Epidermal melanocyte (primary cell): ENCODE results near the gene FUT3.
A peak's percentile ranks its signal among the peaks of the same experiment; 100 is the strongest.
"Not testable (repeated sequence)": the region's sequence is repeated elsewhere in the genome, so short reads cannot be mapped to it uniquely, and the experiment has no call there.

Experiments used
- DNase-seq: peaks from one replicate; pipeline ENCODE4 v3.0.0; 2011; ENCODE audit warnings: low spot score; ENCODE audit not compliant: insufficient read length

FUT3 gene

DNA sequence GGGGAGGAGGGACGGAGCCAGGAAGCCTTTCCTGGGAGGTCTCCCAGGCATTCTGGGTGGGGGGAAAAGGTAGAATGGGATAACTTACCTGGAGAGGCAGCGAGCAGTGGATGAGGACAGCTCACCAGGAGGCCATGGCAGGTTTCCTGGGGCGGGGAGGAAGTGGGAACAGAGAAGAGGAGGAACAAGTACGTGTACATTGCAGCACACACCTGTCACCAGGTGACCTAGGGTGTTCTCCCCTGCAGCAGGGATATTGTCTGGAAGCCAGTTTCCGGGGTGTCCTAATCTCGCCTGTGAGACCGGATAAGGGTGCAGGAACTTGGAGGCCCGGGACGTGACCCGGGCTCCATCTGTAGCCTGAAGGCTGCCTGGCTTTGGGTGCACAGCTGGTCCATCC lies at the start of gene FUT3:
TSS of gene FUT3 (minus strand) at position 148 of the 400 bp plus-strand sequence.
- DNase-seq: peak; percentile 8

GRCh38 chr19:5900976-5901375 lies 49.7 kb upstream of the FUT3 start:
- no peak for DNase-seq

DNA sequence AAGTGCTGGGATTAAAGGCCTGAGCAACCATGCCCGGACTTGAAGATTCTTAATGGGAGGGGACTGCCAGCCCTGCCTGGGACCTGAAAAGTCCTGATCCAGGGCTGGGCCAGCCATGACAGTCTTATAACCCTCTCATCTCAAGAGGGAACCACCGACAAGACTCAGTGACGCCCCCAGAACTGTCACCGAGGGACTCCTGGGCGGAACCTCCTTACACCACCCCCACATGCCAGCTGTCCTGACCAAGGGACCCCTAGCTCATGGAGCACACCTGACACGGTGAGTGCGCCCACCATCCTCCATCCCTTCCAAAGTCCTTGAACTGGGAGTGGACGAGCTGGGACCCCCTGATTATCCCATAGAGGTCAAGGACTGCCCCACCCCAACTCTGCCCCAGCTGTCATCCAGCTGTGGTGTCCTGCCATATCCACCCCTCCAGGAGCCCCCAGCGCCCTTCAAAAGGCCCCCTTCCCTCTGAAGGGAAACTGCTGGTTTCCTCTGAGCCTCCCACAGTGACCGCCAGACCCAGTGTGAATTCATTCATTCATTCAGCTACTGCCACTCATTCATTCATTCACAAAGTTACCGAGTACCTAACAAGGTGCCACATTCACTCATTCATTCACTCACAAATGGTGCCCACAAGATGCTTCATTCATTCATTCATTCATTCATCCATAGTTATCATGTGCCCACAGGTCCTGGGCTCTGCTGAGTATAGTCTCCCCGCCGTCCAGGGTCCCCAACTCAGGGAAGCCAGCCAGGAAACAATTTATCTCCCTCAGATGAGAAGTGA lies 48.7 kb upstream of the FUT3 start:
- no peak for DNase-seq

DNA sequence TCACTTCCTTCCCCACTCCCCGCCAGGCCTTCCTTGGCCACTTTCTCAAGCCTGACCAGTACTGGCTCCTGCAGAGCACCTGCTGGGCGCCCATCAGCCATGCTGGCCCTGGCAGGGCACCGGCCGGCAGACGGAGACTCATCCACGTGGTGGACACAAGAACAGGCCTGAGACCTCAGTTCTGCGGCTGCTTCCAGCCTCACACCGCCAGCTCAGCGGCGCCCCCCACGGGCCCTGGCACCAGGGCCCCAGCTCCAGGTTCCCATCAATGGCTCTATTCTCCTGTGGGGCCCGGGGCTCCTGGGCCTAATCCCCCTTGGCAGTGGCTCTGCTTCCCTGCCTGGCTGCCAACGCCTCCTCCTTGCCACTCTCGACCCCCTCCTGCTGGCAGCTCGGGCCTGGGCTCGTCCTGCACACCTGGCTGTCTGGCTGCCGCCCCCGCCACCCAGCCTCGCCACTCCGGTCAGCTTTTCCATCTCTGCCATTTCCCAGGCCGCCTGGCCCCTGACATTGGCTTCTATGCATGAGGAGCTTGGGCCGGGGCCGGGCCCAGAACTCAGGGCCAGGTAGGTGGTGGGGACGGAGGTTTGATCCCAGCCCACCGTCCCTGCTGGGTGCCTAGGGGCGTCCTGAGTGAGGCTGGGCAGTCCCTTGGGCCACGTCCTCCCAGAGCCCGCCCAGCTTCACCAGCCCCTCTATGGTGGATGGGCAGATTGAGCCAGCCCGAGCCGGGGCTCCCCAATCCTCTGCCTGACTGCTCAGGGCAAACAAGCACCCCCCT lies 46.1 kb upstream of the FUT3 start:
- DNase-seq: no peak

DNA sequence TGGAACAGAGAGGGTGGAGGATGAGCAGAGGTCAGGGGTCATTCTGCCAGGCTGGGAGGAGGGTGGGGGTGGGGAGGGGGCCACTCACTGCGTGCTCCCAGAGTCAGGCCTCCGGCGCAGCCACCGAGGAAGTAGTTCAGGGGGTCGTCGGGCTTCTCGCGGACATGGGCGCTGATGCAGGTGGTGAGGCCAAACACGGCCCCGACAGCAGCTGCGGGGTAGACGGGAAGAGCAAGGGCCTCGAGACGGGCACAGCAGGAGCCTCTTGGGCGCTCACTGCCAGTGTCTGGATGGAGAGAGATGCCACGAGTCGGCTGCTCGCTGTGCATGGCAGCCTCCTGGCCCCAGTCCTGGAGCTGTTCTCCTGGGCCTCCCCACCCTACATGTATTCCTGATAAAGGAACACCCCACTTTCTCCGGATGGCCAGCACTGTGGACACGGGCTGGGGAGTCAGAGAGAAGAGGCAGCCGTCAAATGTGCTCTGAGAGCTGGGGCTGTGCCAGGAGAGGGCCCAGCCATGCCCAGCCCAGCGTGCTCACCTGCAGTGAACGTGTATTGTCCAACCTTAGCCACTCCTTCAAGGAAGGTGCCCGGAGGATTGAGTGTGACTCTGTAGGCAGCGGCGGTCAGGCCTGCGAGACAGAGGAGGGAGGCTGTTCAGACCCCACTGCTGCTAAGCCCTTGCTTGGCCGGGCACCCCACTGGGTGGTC lies 45.3 kb upstream of the FUT3 start:
- no peak for DNase-seq

GRCh38 chr19:5895890-5896289 lies 44.6 kb upstream of the FUT3 start:
- no peak for DNase-seq

DNA sequence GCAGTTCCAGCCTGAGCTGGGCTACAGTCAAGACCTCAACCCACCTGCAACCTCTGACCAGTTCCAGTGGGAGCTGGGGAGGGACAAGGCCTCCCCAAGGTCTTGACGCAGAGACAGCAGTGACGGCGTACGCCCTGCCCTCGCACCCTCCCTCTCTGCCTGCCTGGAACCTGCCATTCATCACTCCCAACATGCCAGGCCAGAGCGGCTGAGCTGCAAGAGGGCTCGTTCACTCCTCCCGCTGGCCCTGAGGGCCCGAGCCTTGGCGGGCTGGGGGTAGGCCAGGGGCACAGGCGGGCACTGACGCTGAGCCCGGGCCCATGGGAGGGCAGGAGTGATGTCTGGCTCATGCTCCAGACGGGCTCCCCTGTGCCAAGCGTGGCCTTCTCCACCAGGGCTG lies 44.2 kb upstream of the FUT3 start:
- no peak for DNase-seq

DNA sequence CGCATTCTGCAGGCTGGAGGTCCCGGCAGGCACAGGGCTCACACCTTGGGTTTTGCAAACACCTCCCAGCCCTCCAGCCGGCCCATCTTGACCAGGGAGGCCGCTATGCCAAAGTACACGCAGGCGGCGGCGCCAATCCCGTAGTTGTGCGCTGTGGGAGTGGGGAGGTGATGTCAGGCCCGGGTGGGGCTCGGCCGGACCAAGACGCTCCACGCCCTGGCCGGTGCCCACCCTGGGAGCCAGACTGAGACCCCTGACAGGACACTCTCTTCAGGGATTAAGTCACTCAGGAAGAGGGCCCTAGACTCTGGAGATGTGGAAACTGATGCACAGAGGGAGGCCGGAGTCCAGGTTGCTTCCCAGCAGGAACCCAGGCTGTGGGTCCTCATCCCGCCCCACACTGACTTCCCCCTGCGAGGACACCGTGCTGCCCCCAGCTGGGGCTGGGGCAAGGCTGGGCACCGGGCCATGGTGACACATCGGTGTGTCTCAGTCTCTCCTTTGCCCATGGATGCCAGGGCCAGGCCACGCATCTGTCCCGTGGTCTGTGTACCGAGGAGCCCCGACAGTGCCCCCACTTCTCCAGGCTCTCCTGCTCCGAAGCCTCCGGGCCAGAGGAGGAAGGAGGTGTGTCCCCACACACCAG lies 43.6 kb upstream of the FUT3 start:
- no peak for DNase-seq

GRCh38 chr19:5893907-5894703 lies 42.9 kb upstream of the FUT3 start:
- no peak for DNase-seq

- no peak for DNase-seq
These were observed 42.2 kb upstream of the FUT3 start for GRCh38 chr19:5893296-5893903.

DNA sequence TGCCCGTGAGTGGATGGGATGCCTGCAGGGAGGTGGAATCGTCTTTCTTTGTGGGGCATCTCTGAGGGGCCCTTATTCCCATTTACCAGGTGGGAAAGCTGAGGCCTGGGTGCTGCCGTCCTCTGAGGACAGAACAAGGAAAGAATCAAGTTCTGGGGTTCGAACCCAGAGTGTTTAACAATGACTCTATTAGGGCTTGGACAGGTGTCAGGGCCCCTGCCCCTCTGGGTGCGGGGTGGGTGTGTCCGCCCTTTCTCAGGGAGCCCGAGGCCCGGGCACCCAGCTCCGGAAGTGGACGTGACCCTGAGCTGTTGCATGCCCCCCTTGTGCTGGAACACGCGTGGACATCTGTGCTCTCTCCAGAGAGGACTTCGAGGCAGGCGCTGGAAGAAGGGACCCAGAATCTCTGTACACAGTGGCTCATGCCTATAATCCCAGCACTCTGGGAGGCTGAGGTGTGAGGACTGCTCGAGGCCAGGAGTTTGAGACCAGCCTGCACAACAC lies 41.6 kb upstream of the FUT3 start:
- no peak for DNase-seq

DNA sequence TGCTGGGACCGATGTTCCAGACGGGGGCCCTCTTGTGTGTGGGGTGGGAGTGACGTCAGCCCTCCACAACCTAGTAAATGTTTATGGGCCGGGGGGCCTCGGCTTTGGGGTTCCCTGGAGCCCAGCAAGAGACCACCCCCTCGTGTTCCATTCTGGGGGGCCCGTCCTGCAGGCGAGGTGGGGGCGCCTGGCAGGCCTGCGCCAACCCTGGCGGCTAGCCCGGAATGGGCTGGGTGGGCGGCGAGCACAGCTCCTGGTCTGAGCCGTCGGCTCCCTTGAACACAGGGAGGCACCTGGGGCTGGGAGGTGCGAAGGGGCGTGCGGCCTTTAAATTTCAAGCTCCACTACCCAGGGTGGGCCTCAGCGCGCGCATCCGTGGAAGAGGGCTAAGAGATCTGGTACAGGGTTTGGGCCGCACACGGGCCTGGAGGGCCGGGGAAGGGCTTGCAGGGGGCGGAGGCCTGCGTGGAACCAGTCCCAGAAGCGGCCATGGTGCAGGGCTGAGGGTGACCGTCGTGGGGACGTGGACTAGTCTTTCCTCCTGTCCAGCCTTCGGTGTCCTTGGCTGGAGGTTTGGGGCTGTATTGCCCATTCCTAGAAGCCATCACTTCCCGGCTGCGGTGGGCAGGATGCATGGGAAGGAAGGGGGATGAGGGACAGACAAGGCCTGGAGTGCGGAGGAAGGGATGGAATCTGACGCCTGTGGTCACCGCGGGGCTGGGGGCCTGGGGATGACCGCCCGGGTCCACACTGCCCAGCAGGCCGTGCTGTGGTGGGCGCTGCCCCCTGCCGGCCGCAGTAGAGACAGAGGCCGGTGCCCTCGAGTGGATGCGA lies 40.9 kb upstream of the FUT3 start:
- no peak for DNase-seq

DNA sequence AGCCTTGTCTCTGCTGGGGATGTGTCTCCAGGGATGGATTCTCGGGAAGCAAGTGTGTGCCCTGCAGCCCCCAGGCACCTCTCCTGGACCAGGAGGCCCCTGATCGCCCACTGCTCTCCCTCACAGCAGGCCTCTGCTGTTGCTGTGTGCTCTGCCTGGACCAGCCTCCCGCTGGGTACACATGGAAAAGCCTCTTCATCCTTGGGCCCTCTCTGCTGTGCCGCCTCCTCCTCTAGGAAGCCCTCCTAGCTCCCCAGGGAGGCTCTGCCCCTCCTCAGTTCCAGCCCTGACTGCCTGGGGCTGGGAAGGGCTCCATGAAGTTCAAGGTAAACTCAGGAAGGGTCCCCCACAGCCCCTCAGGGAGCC lies 40.3 kb upstream of the FUT3 start:
- DNase-seq: no peak

GRCh38 chr19:5890099-5890498 lies 38.9 kb upstream of the FUT3 start:
- DNase-seq: no peak

DNA sequence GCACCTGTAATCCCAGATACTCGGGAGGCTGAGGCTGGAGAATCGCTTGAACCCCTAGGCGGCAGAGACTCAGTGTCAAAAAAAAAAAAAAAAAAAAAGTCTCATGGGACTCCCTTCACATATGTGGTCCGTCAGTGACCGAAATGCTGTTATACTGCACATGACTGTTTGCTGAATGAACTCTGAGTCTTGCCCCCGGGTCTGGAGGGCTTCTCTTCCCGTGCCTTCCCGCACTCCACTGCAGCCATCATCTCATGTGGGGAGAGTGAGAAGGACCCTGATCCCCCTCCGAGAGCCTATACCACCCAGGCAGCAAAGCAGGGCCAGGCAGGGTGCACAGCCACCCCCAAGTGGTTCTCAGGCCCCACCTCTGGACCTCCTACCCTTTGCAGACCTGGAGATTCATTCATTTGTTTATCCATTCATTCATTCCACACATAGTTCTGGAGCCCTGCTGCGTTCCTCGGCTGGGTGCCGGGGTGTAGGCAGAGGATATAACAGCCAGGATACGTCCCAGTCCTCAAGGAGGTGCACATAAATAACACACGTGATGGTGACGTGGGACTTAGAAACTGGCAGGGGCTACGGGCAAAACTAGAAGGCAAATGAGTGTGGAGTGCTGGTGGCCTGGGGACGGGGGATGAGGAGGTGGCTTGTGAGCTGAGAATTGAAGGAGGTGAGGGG lies 38.2 kb upstream of the FUT3 start:
- no peak for DNase-seq

DNA sequence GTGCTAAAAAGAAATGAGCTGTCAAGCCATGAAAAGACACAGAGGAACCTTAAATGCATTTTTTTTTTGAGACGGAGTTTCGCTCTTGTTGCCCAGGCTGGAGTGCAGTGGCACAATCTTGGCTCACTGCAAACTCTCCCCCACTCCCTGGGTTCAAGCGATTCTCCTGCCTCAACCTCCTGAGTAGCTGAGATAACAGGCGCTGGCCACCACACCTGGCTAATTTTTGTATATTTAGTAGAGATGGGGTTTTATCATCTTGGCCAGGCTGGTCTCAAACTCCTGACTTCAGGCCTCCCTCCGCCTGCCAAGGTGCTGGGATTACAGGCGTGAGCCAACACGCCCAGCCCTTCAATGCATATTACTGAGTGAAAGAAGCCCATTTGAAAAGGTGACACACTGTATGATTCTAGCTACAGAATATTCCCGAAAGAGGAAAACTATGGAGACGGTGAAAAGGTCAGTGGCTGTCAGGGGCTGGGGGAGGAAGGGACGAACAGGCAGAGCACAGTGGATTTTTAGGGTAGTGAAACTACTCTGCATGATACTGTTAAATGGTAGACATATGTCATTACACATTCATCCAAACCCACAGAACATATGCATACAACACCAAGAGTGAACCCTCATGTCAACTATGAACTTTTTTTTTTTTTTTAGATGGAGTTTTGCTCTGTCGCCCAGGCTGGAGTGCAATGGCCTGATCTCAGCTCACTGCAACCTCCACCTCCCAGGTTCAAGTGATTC lies 33.0 kb upstream of the FUT3 start:
- DNase-seq: not testable (repeated sequence)

DNA sequence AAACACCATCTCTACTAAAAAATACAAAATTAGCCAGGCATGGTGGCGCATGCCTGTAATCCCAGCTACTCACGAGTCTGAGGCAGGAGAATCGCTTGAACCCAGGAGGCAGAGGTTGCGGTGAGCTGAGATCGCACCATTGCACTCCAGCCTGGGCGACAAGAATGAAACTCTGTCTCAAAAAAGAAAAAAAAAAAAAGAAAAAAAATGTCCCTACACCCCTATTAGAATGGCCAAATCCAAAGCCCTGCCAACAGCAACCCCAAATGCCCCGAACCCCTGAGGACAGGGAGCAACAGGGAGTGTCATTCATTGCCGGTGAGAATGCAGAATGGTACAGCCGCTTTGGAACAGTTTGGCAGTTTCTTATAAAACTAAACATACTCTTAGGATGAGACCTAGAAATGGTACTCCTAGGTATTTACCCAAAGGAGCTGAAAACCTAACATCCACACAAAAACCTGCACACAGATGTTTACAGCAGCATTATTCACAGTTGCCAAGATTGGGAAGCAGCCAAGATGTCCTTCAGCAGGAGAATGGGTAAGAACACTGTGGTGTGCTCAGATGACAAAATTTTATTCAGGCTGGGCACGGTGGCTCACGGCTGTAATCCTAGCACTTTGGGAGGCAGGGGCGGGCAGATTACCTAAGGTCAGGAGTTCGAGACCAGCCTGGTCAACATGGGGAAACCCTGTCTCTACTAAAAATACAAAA lies 32.1 kb upstream of the FUT3 start:
- DNase-seq: not testable (repeated sequence)
